Stimulated activated CD8-positive, alpha-beta memory T cell treated with anti-CD3 and anti-CD28 coated beads, Interleukin-2, amount 100 ng/mL, for 48 hours (primary cell): Measurements from ENCODE around the gene KHDC3L.

Source experiments
- DNase-seq, 2 donors: peaks; one replicate each; pipeline ENCODE4 v3.0.0-alpha.2; 2020; ENCODE audit warnings: low read depth in 2 of 2

KHDC3L gene

DNA sequence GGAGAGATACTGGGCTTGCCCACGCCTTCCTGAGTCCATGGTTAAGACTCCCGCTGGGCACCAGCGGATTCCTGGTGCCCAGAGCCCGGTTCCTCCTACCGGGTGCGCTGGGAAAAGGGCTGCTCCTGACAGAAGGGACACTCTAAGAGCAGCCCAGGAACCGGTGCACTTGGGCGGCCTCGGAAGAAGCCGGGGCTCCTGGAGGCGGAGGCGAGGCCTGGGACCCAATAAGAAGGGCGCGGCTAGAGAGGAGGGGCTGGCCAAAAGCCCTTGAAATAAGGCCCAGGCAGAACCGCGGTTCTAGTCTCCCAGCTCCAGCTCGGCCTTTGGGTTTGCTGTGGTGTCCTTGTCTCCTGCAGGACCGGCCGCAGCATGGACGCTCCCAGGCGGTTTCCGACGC lies at the start of gene KHDC3L:
Gene KHDC3L (plus strand): TSS at position 301 of the 400 bp plus-strand sequence. CDS start 72 bp downstream, at position 373.
- DNase-seq, result no peak

- no peak for DNase-seq
Observed at GRCh38 chr6:73314577-73315492, 47.6 kb upstream of the KHDC3L start.

GRCh38 chr6:73323323-73323722 lies 39.1 kb upstream of the KHDC3L start:
- DNase-seq, result no peak

DNA sequence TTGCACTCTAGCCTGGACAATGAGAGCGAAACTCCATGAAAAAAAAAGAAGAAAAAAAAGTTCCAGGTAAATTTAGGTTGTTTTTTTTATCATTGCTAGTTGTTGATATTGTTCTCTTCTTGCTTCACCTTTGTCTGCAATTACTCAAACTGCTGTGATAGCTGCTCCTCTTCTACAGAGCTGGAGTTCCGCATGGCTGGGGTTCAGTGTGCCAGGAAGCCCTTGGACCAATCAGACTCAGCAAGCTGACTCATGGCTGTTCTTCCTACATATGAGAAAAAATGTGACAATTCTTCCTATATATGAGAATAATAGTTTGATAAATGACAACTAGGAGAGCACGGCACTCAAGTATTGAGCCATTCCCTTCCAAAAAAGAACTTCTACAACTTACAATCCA lies 36.8 kb upstream of the KHDC3L start:
- DNase-seq, result no peak

DNA sequence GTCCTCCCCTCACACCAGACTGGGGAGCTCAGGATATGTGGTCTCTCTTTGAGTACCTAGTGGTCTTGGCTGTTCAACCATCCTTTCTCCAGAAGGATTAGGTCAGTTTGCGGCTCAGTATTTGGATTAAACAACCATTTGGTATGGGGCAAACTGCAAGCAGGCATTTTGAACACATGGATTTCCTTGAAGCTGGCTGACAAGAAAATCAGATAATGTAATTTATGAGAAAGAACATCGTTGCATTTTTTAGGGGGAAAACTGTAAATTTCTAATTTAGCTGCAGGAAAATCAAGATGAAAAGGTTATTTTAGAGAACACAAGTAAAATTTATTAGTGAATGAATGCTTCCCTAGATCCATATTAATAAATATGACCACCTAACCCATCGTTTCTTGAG lies 33.7 kb upstream of the KHDC3L start:
- no peak for DNase-seq

DNA sequence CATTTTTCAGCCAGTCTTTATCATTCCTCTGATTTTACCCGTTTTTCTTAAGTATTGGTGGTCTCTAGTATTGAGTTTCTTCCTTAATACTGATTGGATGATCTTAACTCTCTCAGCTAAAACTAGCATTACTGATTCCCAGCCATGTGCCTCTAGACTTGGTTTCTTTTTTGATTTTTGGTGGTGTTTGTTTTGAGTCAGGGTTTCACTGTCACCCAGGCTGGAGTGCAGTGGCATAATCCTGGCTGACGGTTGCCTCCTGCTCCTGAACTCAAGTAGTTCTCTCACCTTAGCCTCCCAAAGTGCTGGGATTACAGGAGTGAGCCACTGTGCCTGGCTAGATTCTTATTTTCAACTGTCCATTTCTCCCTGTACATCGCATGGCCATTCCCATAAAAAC lies 33.3 kb upstream of the KHDC3L start:
- no peak for DNase-seq

GRCh38 chr6:73339340-73339739 lies 23.1 kb upstream of the KHDC3L start:
- DNase-seq, result no peak

DNA sequence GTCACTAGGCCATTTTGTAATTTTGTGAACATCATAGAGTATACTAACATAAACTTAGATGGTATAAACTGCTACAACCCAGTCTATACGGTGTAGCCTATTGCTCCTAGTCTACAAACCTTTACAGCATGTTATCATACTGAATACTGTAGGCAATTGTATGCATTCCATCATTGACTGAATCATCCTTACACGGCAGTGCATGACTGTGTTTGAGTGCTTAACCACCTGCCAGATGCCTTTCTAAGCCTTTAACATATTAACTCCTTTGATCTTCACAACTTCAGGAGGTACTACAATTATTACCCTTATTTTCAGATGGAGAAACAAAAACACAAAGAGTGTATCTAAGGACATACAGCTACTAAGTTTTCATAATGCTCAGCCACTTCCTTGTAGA lies 22.4 kb upstream of the KHDC3L start:
- DNase-seq, result no peak

GRCh38 chr6:73341335-73341734 lies 21.1 kb upstream of the KHDC3L start:
- DNase-seq, result no peak

DNA sequence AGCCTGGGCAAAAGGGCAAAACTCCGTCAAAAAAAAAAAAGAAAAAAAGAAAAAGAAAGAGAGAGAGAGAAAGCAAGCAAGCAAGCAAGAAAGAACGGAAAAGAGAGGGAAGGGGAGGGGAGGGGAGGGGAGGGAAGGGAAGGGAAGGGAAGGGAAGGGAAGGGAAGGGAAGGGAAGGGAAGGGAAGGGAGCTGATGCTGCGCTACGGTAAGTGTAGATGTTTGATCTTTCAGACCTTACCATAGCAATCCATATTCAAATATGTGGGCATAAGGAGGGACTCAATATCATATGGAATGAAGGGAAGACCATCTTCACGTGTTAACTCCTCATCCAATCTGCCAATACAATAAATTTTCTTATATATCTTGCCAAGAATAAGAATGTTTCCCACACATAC lies 20.3 kb upstream of the KHDC3L start:
- DNase-seq, result no peak

GRCh38 chr6:73343164-73343563 lies 19.3 kb upstream of the KHDC3L start:
- no peak for DNase-seq

GRCh38 chr6:73348550-73349204 lies 13.8 kb upstream of the KHDC3L start:
- no peak for DNase-seq

- DNase-seq, result no peak
Observed at GRCh38 chr6:73349311-73349710, 13.1 kb upstream of the KHDC3L start.

DNA sequence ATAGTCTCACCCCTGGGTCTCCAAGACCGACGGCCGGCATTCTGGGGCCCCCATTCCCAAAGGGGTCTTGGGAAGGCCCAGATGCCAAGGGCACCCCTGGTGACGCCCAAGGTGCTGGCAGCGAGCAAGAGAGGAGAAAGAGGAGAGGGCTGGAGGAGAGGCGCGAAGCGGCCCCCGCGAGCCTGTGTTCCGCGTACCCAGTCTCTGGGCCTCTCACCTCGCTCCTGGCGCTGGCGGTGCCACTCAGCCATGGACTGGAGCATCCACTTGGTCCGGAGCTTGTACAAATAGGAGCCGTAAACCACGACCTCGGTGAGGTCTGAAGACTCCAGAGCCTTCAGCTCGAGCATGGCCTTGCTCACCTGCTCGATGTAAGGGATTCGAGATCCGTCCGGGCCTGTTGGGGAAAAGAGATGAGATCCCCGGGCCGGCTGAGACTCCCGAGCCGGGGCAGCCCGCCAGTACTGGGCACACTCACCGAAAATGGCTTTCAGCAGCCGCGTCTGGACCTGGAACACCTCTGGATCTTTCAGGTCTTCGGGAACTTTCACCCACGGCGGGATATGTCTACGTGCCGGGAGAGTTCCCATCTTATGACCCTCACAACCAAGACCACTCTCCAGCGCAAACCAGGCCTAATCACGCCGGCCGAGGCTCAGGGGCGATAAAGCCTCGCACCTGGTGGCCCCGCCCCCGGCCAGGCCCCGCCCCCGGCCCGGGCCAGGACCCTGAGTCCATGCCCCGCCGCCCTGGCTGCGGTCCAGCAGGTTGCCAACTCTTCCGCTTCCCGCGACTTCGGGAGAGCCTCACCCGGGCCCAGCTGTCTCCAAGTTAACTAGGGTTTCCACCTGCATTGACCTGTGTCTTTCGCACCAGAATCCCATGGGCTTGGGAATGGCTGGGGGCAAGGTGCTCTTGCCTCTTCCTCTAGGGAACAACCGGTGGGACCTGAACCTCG lies 8.5 kb upstream of the KHDC3L start, which contains the start of gene DPPA5:
Gene DPPA5 (minus strand): TSS at position 641 of the 958 bp plus-strand sequence. CDS start 51 bp downstream, at position 590.
- no peak for DNase-seq

- no peak for DNase-seq
Observed at GRCh38 chr6:73362869-73363536, 545 bp downstream of the KHDC3L start.

DNA sequence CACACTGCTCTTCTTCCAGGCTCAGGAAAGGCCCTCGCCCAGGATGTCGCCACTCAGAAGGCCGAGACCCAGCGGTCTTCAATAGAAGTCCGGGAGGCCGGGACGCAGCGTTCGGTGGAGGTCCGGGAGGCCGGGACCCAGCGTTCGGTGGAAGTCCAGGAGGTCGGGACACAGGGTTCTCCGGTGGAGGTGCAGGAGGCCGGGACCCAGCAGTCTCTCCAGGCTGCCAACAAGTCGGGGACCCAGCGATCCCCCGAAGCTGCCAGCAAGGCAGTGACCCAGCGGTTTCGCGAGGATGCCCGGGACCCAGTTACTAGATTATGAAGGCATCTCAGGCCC lies 1.0 kb downstream of the KHDC3L start:
- DNase-seq, result no peak

- no peak for DNase-seq
Observed at GRCh38 chr6:73364121-73364520, 1.7 kb downstream of the KHDC3L start.

- DNase-seq, result no peak
Observed at GRCh38 chr6:73364549-73364948, 2.1 kb downstream of the KHDC3L start.

GRCh38 chr6:73367761-73368355 lies 5.4 kb downstream of the KHDC3L start:
- DNase-seq, result no peak

- no peak for DNase-seq
Observed at GRCh38 chr6:73368675-73369074, 6.2 kb downstream of the KHDC3L start.

GRCh38 chr6:73369157-73369556 lies 6.7 kb downstream of the KHDC3L start:
- DNase-seq, result no peak
